AG09309 (cell line): ENCODE results near the gene ATOSA.

Experiments
- DNase-seq: peaks from one replicate; pipeline ENCODE4 v3.0.0-alpha.2; 2010; ENCODE audit warnings: low read depth
- H3K4me3 ChIP-seq: 2 replicates; pipeline ENCODE4 v1.5.1; 2011; ENCODE audit warnings: mild to moderate bottlenecking, low read depth, low read length, moderate library complexity; ENCODE audit not compliant: control insufficient read depth
- CTCF ChIP-seq: IDR thresholded peaks from 2 replicates; pipeline ENCODE4 v1.5.1; 2011; ENCODE audit warnings: mild to moderate bottlenecking, low read depth, low read length, inconsistent platforms; ENCODE audit not compliant: insufficient read depth, control insufficient read depth; ENCODE audit errors: missing control alignments

Gene ATOSA

GRCh38 chr15:52709187-52709981 is 30.2 kb upstream of the ATOSA start:
- no peak for TF ChIP-seq CTCF
- no peak overlapping the region for H3K4me3 ChIP-seq
- no peak for DNase-seq

- DNase-seq, result no peak
- H3K4me3 ChIP-seq, result no peak overlapping the region
- no peak for TF ChIP-seq CTCF
Measured at GRCh38 chr15:52706091-52706490, 26.9 kb upstream of the ATOSA start.

- H3K4me3 ChIP-seq, result no peak overlapping the region
- no peak for DNase-seq
- TF ChIP-seq CTCF, result no peak
Measured at GRCh38 chr15:52702390-52702789, 23.2 kb upstream of the ATOSA start.

GRCh38 chr15:52699457-52699856 is 20.3 kb upstream of the ATOSA start:
- TF ChIP-seq CTCF, result no peak
- H3K4me3 ChIP-seq, result no peak overlapping the region
- DNase-seq, result no peak

- DNase-seq, result no peak
- H3K4me3 ChIP-seq, result no peak overlapping the region
- no peak for TF ChIP-seq CTCF
Measured at GRCh38 chr15:52698514-52698913, 19.3 kb upstream of the ATOSA start.

- no peak overlapping the region for H3K4me3 ChIP-seq
- no peak for DNase-seq
- TF ChIP-seq CTCF, result no peak
Measured at GRCh38 chr15:52697051-52697450, 17.9 kb upstream of the ATOSA start.
